Neural cell (in vitro differentiated cells): ENCODE data around the gene KCNK2. TPM values are rescaled to one million over a fixed set of nuclear protein-coding genes. Genes with fewer than 3 reads are reported as not detected.

Source experiments
- H2AFZ ChIP-seq: fragments of 200-600, 300-800 bp; sonication (generic), shearing (Covaris generic); 2 replicates; pipeline ENCODE4 v1.6.0; 2014; ENCODE audit warnings: low read depth, mild to moderate bottlenecking, antibody characterized with exemption, low read length, moderate library complexity
- H3F3A ChIP-seq: fragments of 200-600 bp; shearing (Covaris generic); 2 replicates; pipeline ENCODE4 v1.6.1; 2016; ENCODE audit warnings: mild to moderate bottlenecking, moderate library complexity, mixed read lengths, antibody characterized with exemption, low read length; ENCODE audit not compliant: insufficient read depth, poor library complexity, severe bottlenecking
- H3K27ac ChIP-seq: fragments of 200-600, 300-800 bp; sonication (generic), shearing (Covaris generic); 2 replicates; pipeline ENCODE4 v1.5.1; 2014; ENCODE audit warnings: mild to moderate bottlenecking, low read length, moderate library complexity
- H3K27me3 ChIP-seq: fragments of 300-800, 200-600 bp; sonication (generic), shearing (Covaris generic); 2 replicates; pipeline ENCODE4 v1.6.0; 2014; ENCODE audit warnings: mild to moderate bottlenecking, low read depth, low read length, moderate library complexity; ENCODE audit not compliant: insufficient read depth
- H3K36me3 ChIP-seq: fragments of 300-800, 200-600 bp; sonication (generic), shearing (Covaris generic); 2 replicates; pipeline ENCODE4 v1.5.1; 2014; ENCODE audit warnings: mild to moderate bottlenecking, antibody characterized with exemption, low read length, moderate library complexity; ENCODE audit not compliant: insufficient read depth
- H3K4me2 ChIP-seq: fragments of 300-800, 200-600 bp; sonication (generic), shearing (Covaris generic); 2 replicates; pipeline ENCODE4 v1.6.0; 2014; ENCODE audit warnings: mild to moderate bottlenecking, low read length
- H3K4me3 ChIP-seq: fragments of 300-800, 200-600 bp; sonication (generic), shearing (Covaris generic); 2 replicates; pipeline ENCODE4 v1.5.1; 2014; ENCODE audit warnings: mild to moderate bottlenecking, low read length, moderate library complexity
- H3K79me2 ChIP-seq: fragments of 200-600 bp; shearing (Covaris generic); replicated peaks from 2 replicates; pipeline ENCODE4 v1.6.0; 2014; ENCODE audit warnings: mild to moderate bottlenecking, low read length, moderate library complexity; ENCODE audit not compliant: insufficient read depth
- H3K9ac ChIP-seq: fragments of 300-800, 200-600 bp; sonication (generic), shearing (Covaris generic); 2 replicates; pipeline ENCODE4 v1.6.1; 2016; ENCODE audit warnings: mild to moderate bottlenecking, low read length, mixed read lengths
- H3K9me2 ChIP-seq: fragments of 200-600 bp; shearing (Covaris generic); 2 replicates; pipeline ENCODE4 v1.6.1; 2016; ENCODE audit warnings: mild to moderate bottlenecking, low read length, mixed read lengths; ENCODE audit not compliant: insufficient read depth
- H3K9me3 ChIP-seq: fragments of 200-600, 300-800 bp; sonication (generic), shearing (Covaris generic); 2 replicates; pipeline ENCODE4 v1.6.1; 2016; ENCODE audit warnings: mild to moderate bottlenecking, mixed run types, low read length, moderate library complexity, mixed read lengths
- H4K20me1 ChIP-seq: fragments of 200-600 bp; shearing (Covaris generic); 2 replicates; pipeline ENCODE4 v1.6.1; 2016; ENCODE audit warnings: mild to moderate bottlenecking, mixed run types; ENCODE audit not compliant: insufficient read depth
- CTCF ChIP-seq: fragments of 450-650 bp; IDR thresholded peaks from 2 replicates; pipeline ENCODE4 v1.5.1; 2014; ENCODE audit warnings: antibody characterized with exemption, mild to moderate bottlenecking, moderate library complexity; ENCODE audit not compliant: poor library complexity, severe bottlenecking
- EP300 ChIP-seq: fragments of 450-650 bp; conservative IDR thresholded peaks from 2 replicates; pipeline ENCODE4 v1.6.1; 2014; ENCODE audit warnings: antibody characterized with exemption, mild to moderate bottlenecking, moderate library complexity; ENCODE audit not compliant: poor library complexity, severe bottlenecking
- EZH2 ChIP-seq: fragments of 200-600, 300-800 bp; shearing (Covaris generic), sonication (generic); IDR thresholded peaks from 2 replicates; pipeline ENCODE4 v1.6.1; 2014; ENCODE audit warnings: antibody characterized with exemption, low read length, borderline replicate concordance, mild to moderate bottlenecking; ENCODE audit not compliant: insufficient read depth, poor library complexity, severe bottlenecking
- MXI1 ChIP-seq: fragments of 450-650 bp; conservative IDR thresholded peaks from 2 replicates; pipeline ENCODE4 v1.6.1; 2014; ENCODE audit warnings: antibody characterized with exemption, mild to moderate bottlenecking; ENCODE audit not compliant: poor library complexity, severe bottlenecking
- POLR2AphosphoS5 ChIP-seq: IDR thresholded peaks from 2 replicates; pipeline ENCODE4 v1.6.1; 2012
- RAD21 ChIP-seq: fragments of 450-650 bp; conservative IDR thresholded peaks from 2 replicates; pipeline ENCODE4 v1.6.1; 2014; ENCODE audit warnings: antibody characterized with exemption, mild to moderate bottlenecking, moderate library complexity
- REST ChIP-seq: IDR thresholded peaks from 2 replicates; pipeline ENCODE4 v1.6.1; 2012; ENCODE audit warnings: borderline replicate concordance
- SMC3 ChIP-seq: fragments of 450-650 bp; conservative IDR thresholded peaks from 2 replicates; pipeline ENCODE4 v1.6.1; 2014; ENCODE audit warnings: antibody characterized with exemption, mild to moderate bottlenecking, moderate library complexity; ENCODE audit not compliant: poor library complexity
- TAF1 ChIP-seq: IDR thresholded peaks from 2 replicates; pipeline ENCODE4 v1.6.1; 2012; ENCODE audit warnings: low read depth
- polyA plus RNA-seq: library from polyadenylated mRNA; depleted of rRNA; stranded (reverse); fragments of >200 nt; gene quantifications from 2 replicates; pipeline ENCODE4 v1.2.3, GENCODE V29; 2014

The KCNK2 gene
- polyA plus RNA-seq, 1 donor from 2014 or later = 6.8 TPM

GRCh38 chr1:215040190-215040589 is 42.3 kb upstream of the KCNK2 start:
- Histone ChIP-seq H3K4me3 (no peak overlapping the region), H3K27me3 (no peaks in the 10 kb centered on the region), H3K9me3 (no peaks in the 10 kb centered on the region), H3K9ac (no peak overlapping the region), H3F3A (no peaks in the 10 kb centered on the region), H3K79me2 (no peaks in the 10 kb centered on the region), H4K20me1 (no peaks in the 10 kb centered on the region), H2AFZ (no peak overlapping the region), H3K9me2 (no peaks in the 10 kb centered on the region), H3K4me2 (no peak overlapping the region), H3K36me3 (no peaks in the 10 kb centered on the region), H3K27ac (no peak overlapping the region)
- no peak for TF ChIP-seq EZH2
- TF ChIP-seq MXI1 = no peak
- no peak for TF ChIP-seq RAD21
- no peak for TF ChIP-seq TAF1
- TF ChIP-seq EP300 = no peak
- TF ChIP-seq SMC3 = no peak
- TF ChIP-seq REST = no peak
- no peak for TF ChIP-seq POLR2AphosphoS5
- TF ChIP-seq CTCF = no peak

GRCh38 chr1:215043401-215043800 is 39.1 kb upstream of the KCNK2 start:
- H3K27ac ChIP-seq = no peak overlapping the region
- no peak overlapping the region for H3K9ac ChIP-seq
- no peak overlapping the region for H3K4me2 ChIP-seq
- H3F3A ChIP-seq = no peaks in the 10 kb centered on the region
- no peaks in the 10 kb centered on the region for H3K9me3 ChIP-seq
- H3K9me2 ChIP-seq = no peaks in the 10 kb centered on the region
- H2AFZ ChIP-seq = no peak overlapping the region
- H3K27me3 ChIP-seq = no peaks in the 10 kb centered on the region
- no peaks in the 10 kb centered on the region for H4K20me1 ChIP-seq
- no peaks in the 10 kb centered on the region for H3K79me2 ChIP-seq
- TF ChIP-seq EZH2 = no peak
- no peak for TF ChIP-seq TAF1
- TF ChIP-seq CTCF = no peak
- no peak for TF ChIP-seq MXI1
- no peak for TF ChIP-seq POLR2AphosphoS5
- H3K36me3 ChIP-seq = no peaks in the 10 kb centered on the region
- H3K4me3 ChIP-seq = no peak overlapping the region
